Activated naive CD8-positive, alpha-beta T cell treated with anti-CD3 and anti-CD28 coated beads, Interleukin-2, amount 50 U/mL, for 24 hours (primary cell): ENCODE measurements around the gene COL5A1.

Source experiments
- ATAC-seq: fragments of 150-1000 bp; cut with Tn5 transposase; one replicate; pipeline ENCODE4 v1.10.0; 2021
- DNase-seq: peaks from one replicate; pipeline ENCODE4 v3.0.0; 2021
- H3K27ac Mint-ChIP-seq: one replicate; pipeline ENCODE4 v1.8.0; 2021; ENCODE audit warnings: mild to moderate bottlenecking, mixed read lengths
- H3K27me3 Mint-ChIP-seq: one replicate; pipeline ENCODE4 v1.8.0; 2021; ENCODE audit warnings: mixed read lengths
- H3K36me3 Mint-ChIP-seq: one replicate; pipeline ENCODE4 v1.8.0; 2021; ENCODE audit warnings: low read depth, mixed read lengths
- H3K4me1 Mint-ChIP-seq: one replicate; pipeline ENCODE4 v1.8.0; 2021; ENCODE audit warnings: mixed read lengths
- H3K4me3 Mint-ChIP-seq: one replicate; pipeline ENCODE4 v1.8.0; 2021; ENCODE audit warnings: mild to moderate bottlenecking, moderate library complexity, mixed read lengths
- H3K9me3 Mint-ChIP-seq: one replicate; pipeline ENCODE4 v1.8.0; 2021; ENCODE audit warnings: mixed read lengths

Gene COL5A1

DNA sequence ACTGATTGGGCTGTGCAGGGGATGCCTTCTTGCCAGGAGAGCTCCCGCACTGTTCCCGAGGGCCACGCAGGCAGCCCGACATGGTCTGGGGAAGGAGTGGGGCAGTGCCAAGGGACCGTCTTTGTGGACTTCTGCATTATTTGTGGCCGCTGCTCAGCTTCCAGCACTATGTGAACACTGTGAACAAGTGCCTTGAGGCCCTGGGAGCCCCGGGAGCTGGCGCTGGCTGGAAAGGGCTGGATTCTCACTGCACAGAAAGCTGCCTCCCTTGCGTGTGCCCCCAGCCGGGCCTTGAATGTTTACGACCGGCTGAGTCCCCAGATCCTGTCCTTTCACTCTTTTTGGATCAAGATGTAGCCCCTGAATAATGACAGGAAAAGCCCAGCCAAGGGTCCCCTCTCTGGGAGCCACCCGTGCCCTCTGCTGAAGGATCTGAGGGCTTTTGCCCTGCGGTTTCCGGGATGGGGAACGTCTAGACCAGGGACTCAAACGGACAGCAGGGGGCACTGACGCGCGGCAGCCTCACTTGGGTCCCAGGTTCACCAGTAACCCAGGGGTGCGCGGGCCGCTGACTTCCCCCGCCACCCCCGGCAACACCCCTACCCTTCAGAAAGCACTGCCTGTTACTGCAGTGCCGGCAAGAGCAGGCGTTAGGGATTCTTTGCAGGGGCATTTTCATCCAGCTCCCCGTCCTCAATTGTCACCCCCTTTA lies 140.1 kb downstream of the COL5A1 start:
- Mint-ChIP-seq H3K36me3 (no peaks in the 10 kb centered on the region), H3K4me3 (no peak overlapping the region), H3K27ac (no peak overlapping the region), H3K4me1 (no peaks in the 10 kb centered on the region), H3K9me3 (no peaks in the 10 kb centered on the region), H3K27me3 (no peaks in the 10 kb centered on the region)
- DNase-seq = no peak
- ATAC-seq = no peak

DNA sequence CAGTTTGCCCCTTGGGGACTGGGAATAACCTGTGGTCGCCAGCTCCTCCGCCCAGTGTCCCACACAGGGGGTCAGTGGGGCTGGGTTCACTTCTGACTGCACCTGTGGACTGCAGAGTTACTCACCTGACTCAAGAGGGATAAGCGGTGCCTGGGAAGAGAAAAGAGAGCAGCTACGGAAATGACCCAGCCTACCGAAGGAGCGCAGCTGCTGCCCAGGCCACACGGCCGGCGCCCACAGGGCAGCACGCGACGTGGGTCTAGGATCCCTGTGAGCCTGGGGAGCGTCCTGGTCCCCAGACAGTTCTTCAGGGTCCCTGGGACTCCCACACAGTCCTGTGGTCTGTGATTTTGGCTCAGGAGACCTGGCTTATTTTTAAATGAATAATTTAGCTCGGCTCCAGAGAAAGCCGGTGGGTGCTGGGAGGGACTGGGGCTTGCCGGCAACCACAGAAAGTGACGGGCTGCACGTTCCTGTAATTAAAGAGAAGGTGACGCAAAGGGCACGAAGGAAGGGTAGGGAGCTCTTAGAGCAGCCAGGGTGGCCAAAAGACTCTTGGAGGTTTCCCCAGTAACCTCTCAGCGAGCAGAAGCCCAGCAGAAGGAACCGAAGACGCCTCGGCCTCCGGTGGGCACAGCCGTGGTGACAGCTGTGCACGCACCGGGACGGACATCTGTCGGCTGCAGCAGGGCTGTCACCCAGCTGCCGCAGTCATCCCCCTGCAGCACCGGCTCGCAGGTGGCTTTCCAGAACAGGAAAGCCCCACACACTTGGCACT lies 141.5 kb downstream of the COL5A1 start:
- H3K27me3 Mint-ChIP-seq = peaks cover 4% of the 10 kb centered on the region
- DNase-seq (no peak), ATAC-seq (no peak)
- H3K36me3 Mint-ChIP-seq = no peaks in the 10 kb centered on the region
- H3K9me3 Mint-ChIP-seq = no peaks in the 10 kb centered on the region
- no peak overlapping the region for H3K4me3 Mint-ChIP-seq
- no peak overlapping the region for H3K27ac Mint-ChIP-seq
- H3K4me1 Mint-ChIP-seq = no peaks in the 10 kb centered on the region

- no peak overlapping the region for H3K27ac Mint-ChIP-seq
- H3K4me3 Mint-ChIP-seq = no peak overlapping the region
- H3K27me3 Mint-ChIP-seq = peaks cover 4% of the 10 kb centered on the region
- no peaks in the 10 kb centered on the region for H3K9me3 Mint-ChIP-seq
- no peaks in the 10 kb centered on the region for H3K4me1 Mint-ChIP-seq
- ATAC-seq (no peak), DNase-seq (no peak)
- H3K36me3 Mint-ChIP-seq = no peaks in the 10 kb centered on the region
These were observed 142.1 kb downstream of the COL5A1 start for GRCh38 chr9:134783699-134784039.

- no peaks in the 10 kb centered on the region for H3K4me1 Mint-ChIP-seq
- peaks cover 4% of the 10 kb centered on the region for H3K27me3 Mint-ChIP-seq
- H3K9me3 Mint-ChIP-seq = no peaks in the 10 kb centered on the region
- no peaks in the 10 kb centered on the region for H3K36me3 Mint-ChIP-seq
- no peak overlapping the region for H3K4me3 Mint-ChIP-seq
- H3K27ac Mint-ChIP-seq = no peak overlapping the region
- ATAC-seq = no peak
- no peak for DNase-seq
These were observed 143.1 kb downstream of the COL5A1 start for GRCh38 chr9:134784577-134785305.

DNA sequence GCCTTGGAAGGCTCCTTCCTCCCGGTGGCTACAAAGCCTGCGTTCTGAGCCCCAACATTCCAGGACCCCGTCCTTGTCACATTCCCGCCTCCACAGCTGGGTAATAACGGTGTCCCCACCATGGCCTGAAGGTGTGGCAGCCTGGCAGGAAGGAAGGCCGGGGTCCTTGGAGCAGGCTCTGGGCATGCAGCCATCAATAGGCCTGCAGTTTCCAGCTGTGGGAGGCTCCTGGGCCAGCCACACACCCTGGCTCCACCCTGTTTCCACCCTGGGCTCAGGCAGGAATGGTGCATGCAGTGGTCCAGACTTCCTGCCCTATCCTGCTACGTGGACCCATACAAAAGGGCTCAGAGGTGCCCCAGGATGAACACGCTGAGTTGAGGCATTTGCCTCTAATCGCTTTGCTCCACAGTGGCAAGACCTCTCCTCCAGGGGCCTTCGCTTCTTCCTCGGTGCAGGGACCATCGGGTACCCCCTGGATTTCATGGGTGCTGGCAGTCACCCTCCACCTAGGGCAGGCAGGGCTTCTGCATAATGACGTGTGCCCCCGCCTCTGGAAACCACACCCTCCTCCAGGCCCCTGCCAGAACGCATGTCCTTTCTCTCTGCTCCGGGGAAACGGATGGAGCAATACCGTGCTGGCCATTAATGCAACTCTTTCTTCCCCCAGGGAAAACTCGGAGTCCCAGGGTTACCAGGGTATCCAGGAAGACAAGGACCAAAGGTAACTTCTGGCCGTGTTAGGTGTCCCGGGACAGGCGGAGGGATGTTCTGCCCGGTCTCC lies 143.9 kb downstream of the COL5A1 start:
- H3K27ac Mint-ChIP-seq = no peak overlapping the region
- no peaks in the 10 kb centered on the region for H3K9me3 Mint-ChIP-seq
- DNase-seq = no peak
- no peaks in the 10 kb centered on the region for H3K4me1 Mint-ChIP-seq
- H3K4me3 Mint-ChIP-seq = no peak overlapping the region
- H3K27me3 Mint-ChIP-seq = peaks cover 4% of the 10 kb centered on the region
- H3K36me3 Mint-ChIP-seq = no peaks in the 10 kb centered on the region
- ATAC-seq = no peak

GRCh38 chr9:134787601-134788531 lies 146.3 kb downstream of the COL5A1 start:
- DNase-seq (no peak), ATAC-seq (no peak)
- no peaks in the 10 kb centered on the region for H3K9me3 Mint-ChIP-seq
- no peaks in the 10 kb centered on the region for H3K4me1 Mint-ChIP-seq
- peaks cover 4% of the 10 kb centered on the region for H3K27me3 Mint-ChIP-seq
- no peak overlapping the region for H3K4me3 Mint-ChIP-seq
- H3K36me3 Mint-ChIP-seq = no peaks in the 10 kb centered on the region
- no peak overlapping the region for H3K27ac Mint-ChIP-seq

DNA sequence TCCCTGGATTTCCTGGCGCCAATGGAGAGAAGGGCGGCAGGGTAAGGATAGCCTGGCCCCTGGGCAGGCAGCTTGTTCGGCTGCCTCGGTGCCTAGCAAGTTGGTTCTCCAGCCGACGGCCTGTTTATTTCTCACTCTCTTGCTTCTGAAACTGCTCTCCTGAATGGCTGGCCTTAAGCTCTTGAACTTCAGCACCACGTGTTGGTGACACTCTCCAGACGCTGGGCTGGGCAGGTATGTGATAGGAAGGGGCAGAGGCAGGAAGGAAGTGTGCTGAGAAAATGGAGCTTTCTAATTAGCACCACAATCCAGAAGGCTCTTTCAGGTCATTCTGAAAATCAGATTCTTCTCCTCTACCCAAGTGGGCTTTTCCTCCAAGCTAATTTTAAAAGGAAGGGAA lies 147.6 kb downstream of the COL5A1 start:
- ATAC-seq (no peak), DNase-seq (no peak)
- Mint-ChIP-seq H3K9me3 (no peaks in the 10 kb centered on the region), H3K4me1 (no peaks in the 10 kb centered on the region), H3K27me3 (peaks cover 4% of the 10 kb centered on the region), H3K27ac (no peak overlapping the region), H3K4me3 (no peak overlapping the region), H3K36me3 (no peaks in the 10 kb centered on the region)

GRCh38 chr9:134791009-134791408 lies 149.4 kb downstream of the COL5A1 start:
- Mint-ChIP-seq H3K9me3 (no peaks in the 10 kb centered on the region), H3K27ac (no peak overlapping the region), H3K4me3 (no peak overlapping the region), H3K36me3 (no peaks in the 10 kb centered on the region), H3K27me3 (peaks cover 11% of the 10 kb centered on the region), H3K4me1 (no peaks in the 10 kb centered on the region)
- ATAC-seq (no peak), DNase-seq (no peak)

- H3K36me3 Mint-ChIP-seq = no peaks in the 10 kb centered on the region
- H3K4me1 Mint-ChIP-seq = no peaks in the 10 kb centered on the region
These were observed 151.0 kb downstream of the COL5A1 start for GRCh38 chr9:134792627-134793026.

DNA sequence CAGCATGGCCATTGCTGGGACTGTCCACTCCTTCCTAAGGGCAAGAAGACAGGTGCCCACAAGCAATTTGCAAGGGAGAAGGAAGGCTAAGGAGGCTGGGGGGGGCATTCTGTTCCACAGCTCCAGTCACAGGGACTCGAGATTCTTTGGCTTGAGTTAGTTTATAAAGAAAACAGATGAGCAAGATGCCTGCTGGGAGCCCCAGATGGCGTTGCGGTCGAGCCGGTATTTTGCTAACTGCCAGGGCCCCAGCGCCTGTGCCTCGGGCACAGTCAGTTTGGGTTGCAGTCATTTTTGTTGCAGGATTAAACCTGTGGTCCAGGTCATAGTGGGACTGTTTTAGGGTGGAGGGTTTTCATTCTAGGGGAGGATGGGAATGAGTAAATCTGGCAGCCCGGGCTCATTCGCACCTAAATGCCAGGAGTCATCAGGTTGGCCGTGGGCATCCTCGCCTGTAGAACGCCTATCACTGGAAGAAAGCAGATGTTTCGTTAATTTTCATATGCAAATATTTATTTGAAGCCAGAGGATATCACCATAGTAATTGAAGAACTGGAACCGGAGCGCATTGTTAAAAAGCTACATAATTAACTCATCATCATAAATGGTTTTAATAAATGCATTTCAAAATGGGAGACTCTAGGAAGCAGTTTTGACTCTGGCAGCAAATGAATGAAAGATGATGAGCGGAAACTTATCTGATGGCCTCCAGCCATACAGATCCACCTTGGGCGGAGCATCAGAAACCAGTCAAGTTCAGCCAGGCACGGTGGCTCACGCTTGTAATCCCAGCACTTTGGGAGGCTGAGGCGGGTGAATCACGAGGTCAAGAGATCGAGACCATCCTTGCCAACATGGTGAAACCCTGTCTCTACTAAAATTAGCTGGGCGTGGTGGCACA lies 151.9 kb downstream of the COL5A1 start:
- no peak for ATAC-seq
- Mint-ChIP-seq H3K4me1 (no peaks in the 10 kb centered on the region), H3K27me3 (peaks cover 9% of the 10 kb centered on the region), H3K36me3 (no peaks in the 10 kb centered on the region), H3K4me3 (no peak overlapping the region), H3K27ac (no peak overlapping the region), H3K9me3 (no peaks in the 10 kb centered on the region)
- DNase-seq = no peak

More at GRCh38 chr9:134792627-134793026, 151.0 kb downstream of the COL5A1 start:
- Mint-ChIP-seq H3K27ac (no peak overlapping the region), H3K27me3 (peaks cover 11% of the 10 kb centered on the region), H3K4me3 (no peak overlapping the region), H3K9me3 (no peaks in the 10 kb centered on the region)
- ATAC-seq (no peak), DNase-seq (no peak)

GRCh38 chr9:134794663-134795370 lies 153.2 kb downstream of the COL5A1 start:
- Mint-ChIP-seq H3K4me1 (no peaks in the 10 kb centered on the region), H3K27me3 (peaks cover 9% of the 10 kb centered on the region), H3K9me3 (no peaks in the 10 kb centered on the region), H3K27ac (no peak overlapping the region), H3K36me3 (no peaks in the 10 kb centered on the region), H3K4me3 (no peak overlapping the region)
- ATAC-seq (no peak), DNase-seq (no peak)

DNA sequence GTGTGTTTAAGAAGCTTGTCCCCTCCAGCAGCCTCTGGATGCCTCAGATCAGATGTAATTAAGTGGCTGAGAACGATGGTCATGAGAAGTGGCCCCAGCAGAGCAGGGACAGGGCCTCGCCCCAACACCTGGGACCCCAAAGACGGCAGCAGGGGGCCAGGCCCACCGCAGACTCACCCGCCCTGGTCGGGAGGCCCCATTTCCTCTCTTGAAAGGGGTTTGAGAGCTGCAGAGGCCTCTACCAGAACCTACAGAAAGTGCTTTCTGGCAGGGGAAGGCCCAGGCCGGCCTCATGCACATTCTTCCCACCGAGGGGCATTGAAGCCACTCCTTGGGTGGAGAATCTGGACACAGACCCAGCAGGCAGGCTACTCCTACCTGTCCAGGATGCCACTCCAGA lies 153.8 kb downstream of the COL5A1 start:
- H3K4me1 Mint-ChIP-seq = no peaks in the 10 kb centered on the region
- ATAC-seq (no peak), DNase-seq (no peak)
- no peak overlapping the region for H3K27ac Mint-ChIP-seq
- H3K27me3 Mint-ChIP-seq = peaks cover 9% of the 10 kb centered on the region
- H3K36me3 Mint-ChIP-seq = no peaks in the 10 kb centered on the region
- H3K4me3 Mint-ChIP-seq = no peak overlapping the region
- no peaks in the 10 kb centered on the region for H3K9me3 Mint-ChIP-seq
